Hematopoietic multipotent progenitor cell treated with erythropoietin and hydrocortisone succinate and interleukin-3 and kit ligand, for 4 days (in vitro differentiated cells): ENCODE data around the gene CTBP1.
"Not testable (repeated sequence)": the region's sequence is repeated elsewhere in the genome, so short reads cannot be mapped to it uniquely, and the experiment has no call there.

Experiments used
- DNase-seq: peaks from one replicate; pipeline ENCODE4 v3.0.0-alpha.2; 2015

CTBP1 gene

GRCh38 chr4:1248245-1249147, at the start of gene CTBP1:
Gene CTBP1, minus strand, starts transcription at chr4:1249130. Its CDS starts 7,799 bp downstream, at chr4:1241331.
- peak; percentile 91 for DNase-seq

- no peak for DNase-seq
These were observed 49.5 kb upstream of the CTBP1 start for GRCh38 chr4:1298461-1298860.

GRCh38 chr4:1297456-1298325, 48.8 kb upstream of the CTBP1 start:
- no peak for DNase-seq

GRCh38 chr4:1297023-1297395, 48.1 kb upstream of the CTBP1 start:
- no peak for DNase-seq

GRCh38 chr4:1296324-1297022, 47.5 kb upstream of the CTBP1 start:
- DNase-seq = no peak

- no peak for DNase-seq
These were observed 46.6 kb upstream of the CTBP1 start for GRCh38 chr4:1295405-1296055.

- DNase-seq = no peak
These were observed 46.0 kb upstream of the CTBP1 start for GRCh38 chr4:1294891-1295290.

- no peak for DNase-seq
These were observed 45.5 kb upstream of the CTBP1 start for GRCh38 chr4:1294424-1294823.

- peak; percentile 81 for DNase-seq
These were observed 45.1 kb upstream of the CTBP1 start for GRCh38 chr4:1293991-1294390.

GRCh38 chr4:1293531-1293941, 44.6 kb upstream of the CTBP1 start:
- DNase-seq = no peak

GRCh38 chr4:1292703-1293011, 43.7 kb upstream of the CTBP1 start:
- DNase-seq = not testable (repeated sequence)

- DNase-seq = no peak
These were observed 43.2 kb upstream of the CTBP1 start for GRCh38 chr4:1291996-1292702.

GRCh38 chr4:1291091-1291490, 42.2 kb upstream of the CTBP1 start:
- DNase-seq = no peak

- peak; percentile 47 for DNase-seq
These were observed 41.4 kb upstream of the CTBP1 start for GRCh38 chr4:1290165-1290977.

- peak; percentile 99 for DNase-seq
These were observed 40.6 kb upstream of the CTBP1 start, which contains the start of gene MAEA for GRCh38 chr4:1289207-1290164. Gene MAEA, plus strand, starts transcription at chr4:1289891. Its CDS starts 23 bp downstream, at chr4:1289914.

GRCh38 chr4:1288786-1289185, 39.9 kb upstream of the CTBP1 start:
- peak; percentile 31 for DNase-seq

- DNase-seq = peak; percentile 72
These were observed 37.0 kb upstream of the CTBP1 start for GRCh38 chr4:1285790-1286553.

- DNase-seq = no peak
These were observed 36.3 kb upstream of the CTBP1 start for GRCh38 chr4:1285151-1285789.

- DNase-seq = no peak
These were observed 34.8 kb upstream of the CTBP1 start for GRCh38 chr4:1283711-1284110.
